Lung (tissue), 12 donors: ENCODE results near the gene CDX2. TPM values are rescaled to one million over a fixed set of nuclear protein-coding genes. Genes with fewer than 3 reads are reported as not detected.

Experiments
- ATAC-seq: fragments of 200-7000 bp; cut with Tn5 transposase; one replicate; pipeline ENCODE4 v1.9.1; 2020; ENCODE audit warnings: moderate number of reproducible peaks; ENCODE audit not compliant: insufficient read depth, low FRiP score
- DNase-seq, 3 donors: peaks; one replicate each; pipeline ENCODE4 v3.0.0-alpha.2; 2013 to 2017
- H3K27ac ChIP-seq, 2 donors: one replicate each; pipeline ENCODE4 v1.5.1; 2013; ENCODE audit warnings: mild to moderate bottlenecking in 2 of 2, moderate library complexity in 2 of 2, control low read depth in 1 of 2, inconsistent platforms in 1 of 2, low read depth in 1 of 2, low read length in 1 of 2
- H3K27me3 ChIP-seq, 3 donors: one replicate each; pipeline ENCODE4 v1.5.1; 2013; ENCODE audit warnings: low read length in 2 of 3; ENCODE audit not compliant: control insufficient read depth in 3 of 3, insufficient read depth in 3 of 3
- H3K36me3 ChIP-seq, 4 donors: one replicate each; pipeline ENCODE4 v1.5.1; 2013; ENCODE audit warnings: low read length in 4 of 4, mild to moderate bottlenecking in 1 of 4, moderate library complexity in 1 of 4; ENCODE audit not compliant: control insufficient read depth in 4 of 4, insufficient read depth in 4 of 4
- H3K4me1 ChIP-seq, 5 donors: one replicate each; pipeline ENCODE4 v1.5.1; 2013; ENCODE audit warnings: low read length in 5 of 5, mild to moderate bottlenecking in 2 of 5, moderate library complexity in 1 of 5; ENCODE audit not compliant: control insufficient read depth in 5 of 5, insufficient read depth in 5 of 5
- H3K4me3 ChIP-seq: one replicate; pipeline ENCODE4 v1.5.1; 2013; ENCODE audit warnings: mild to moderate bottlenecking, control low read depth, moderate library complexity
- H3K9ac ChIP-seq, 2 donors: one replicate each; pipeline ENCODE4 v1.5.1; 2013; ENCODE audit warnings: low read length in 2 of 2, control low read depth in 1 of 2; ENCODE audit not compliant: insufficient read depth in 1 of 2
- H3K9me3 ChIP-seq, 4 donors: one replicate each; pipeline ENCODE4 v1.5.1; 2013; ENCODE audit warnings: low read length in 3 of 4, mild to moderate bottlenecking in 1 of 4, moderate library complexity in 1 of 4; ENCODE audit not compliant: control insufficient read depth in 4 of 4, insufficient read depth in 3 of 4
- WGBS, 2 donors: extraction: QIAGEN DNeasy Blood & Tissue Kit; methylation state at CpG; one replicate each; pipeline ENCODE4 v1.1.7; 2013; 5-methylcytosine and 5-hydroxymethylcytosine counted together
- polyA plus RNA-seq, 2 donors: library from polyadenylated mRNA; stranded (reverse); fragments of 200-250 nt; gene quantifications; one replicate each; pipeline ENCODE4 v1.2.1, GENCODE V29; 2013
- total RNA-seq, 2 donors: library from RNA; depleted of rRNA in 1 of 2; stranded (reverse); fragments of >200 nt in 1 of 2; gene quantifications; one replicate each; pipeline ENCODE4 v1.2.1, GENCODE V29; 2014 to 2021
- TF ChIP-seq, protein P1 (sequence below): IDR thresholded peaks from 2 replicates; pipeline ENCODE4 v1.5.1; 2012; ENCODE audit warnings: mild to moderate bottlenecking; ENCODE audit errors: control extremely low read depth, extremely low read depth
- donor health status: control.
- donor health status: control.
- donor health status: Bipolar disorder and iron deficiency.
- donor health status: healthy.
- donor health status: DM: yes; HTN: yes; CAD: no.

The CDX2 gene
- total and polyA plus RNA-seq, 4 donors = 0.12 TPM; not detected in 3

DNA sequence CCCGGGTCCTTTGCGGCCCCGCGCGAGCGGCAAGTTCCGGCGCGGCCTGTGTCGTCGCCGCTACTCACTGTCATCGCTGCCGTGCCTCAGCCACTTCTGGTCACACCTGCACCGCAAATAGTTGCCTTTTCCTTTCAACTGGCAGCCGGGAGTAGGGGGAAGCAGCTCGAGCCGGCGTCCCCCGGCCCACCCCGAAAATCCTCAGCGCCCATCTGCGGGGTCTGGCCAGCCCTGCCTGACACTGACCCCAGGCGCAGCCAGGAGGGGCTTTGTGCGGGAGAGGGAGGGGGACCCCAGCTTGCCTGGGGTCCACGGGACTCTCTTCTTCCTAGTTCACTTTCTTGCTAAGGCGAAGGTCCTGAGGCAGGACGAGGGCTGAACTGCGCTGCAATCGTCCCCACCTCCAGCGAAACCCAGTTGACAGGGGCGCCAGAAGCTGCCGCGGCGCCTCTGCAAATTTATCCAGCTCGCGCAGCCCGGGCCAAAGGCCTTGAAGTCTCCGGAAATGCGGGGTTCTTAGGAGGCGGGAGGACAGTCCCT, 47.6 kb downstream of the CDX2 start:
- H3K4me1 ChIP-seq = peaks cover 0 to 23% (median 0%) of the 10 kb centered on the region in 5 donors
- no peaks in the 10 kb centered on the region for H3K36me3 ChIP-seq
- H3K9me3 ChIP-seq = peaks cover 0 to 16% (median 0%) of the 10 kb centered on the region in 4 donors
- peaks cover 14 to 89% (median 82%) of the 10 kb centered on the region in 3 donors for H3K27me3 ChIP-seq
- no peak overlapping the region for H3K4me3 ChIP-seq
- no peak for DNase-seq
- H3K27ac ChIP-seq = no peak overlapping the region
- TF ChIP-seq, protein P1, sequence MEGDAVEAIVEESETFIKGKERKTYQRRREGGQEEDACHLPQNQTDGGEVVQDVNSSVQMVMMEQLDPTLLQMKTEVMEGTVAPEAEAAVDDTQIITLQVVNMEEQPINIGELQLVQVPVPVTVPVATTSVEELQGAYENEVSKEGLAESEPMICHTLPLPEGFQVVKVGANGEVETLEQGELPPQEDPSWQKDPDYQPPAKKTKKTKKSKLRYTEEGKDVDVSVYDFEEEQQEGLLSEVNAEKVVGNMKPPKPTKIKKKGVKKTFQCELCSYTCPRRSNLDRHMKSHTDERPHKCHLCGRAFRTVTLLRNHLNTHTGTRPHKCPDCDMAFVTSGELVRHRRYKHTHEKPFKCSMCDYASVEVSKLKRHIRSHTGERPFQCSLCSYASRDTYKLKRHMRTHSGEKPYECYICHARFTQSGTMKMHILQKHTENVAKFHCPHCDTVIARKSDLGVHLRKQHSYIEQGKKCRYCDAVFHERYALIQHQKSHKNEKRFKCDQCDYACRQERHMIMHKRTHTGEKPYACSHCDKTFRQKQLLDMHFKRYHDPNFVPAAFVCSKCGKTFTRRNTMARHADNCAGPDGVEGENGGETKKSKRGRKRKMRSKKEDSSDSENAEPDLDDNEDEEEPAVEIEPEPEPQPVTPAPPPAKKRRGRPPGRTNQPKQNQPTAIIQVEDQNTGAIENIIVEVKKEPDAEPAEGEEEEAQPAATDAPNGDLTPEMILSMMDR = no peak
- ATAC-seq = no peak
- WGBS, 2 donors = 2 to 4% methylated on average over 40 to 41 of the region's 41 CpGs
- H3K9ac ChIP-seq = no peak overlapping the region

GRCh38 chr13:27920677-27921420, 48.3 kb downstream of the CDX2 start:
- WGBS, 2 donors = 2% methylated on average over 39 to 40 of the region's 40 CpGs
- H3K9me3 ChIP-seq = peaks cover 0 to 16% (median 0%) of the 10 kb centered on the region in 4 donors
- H3K4me3 ChIP-seq = peak overlapping the region; percentile 12
- DNase-seq = peak; percentile 38 to 57 (median 49)
- peaks cover 0 to 23% (median 0%) of the 10 kb centered on the region in 5 donors for H3K4me1 ChIP-seq
- no peak for ATAC-seq
- H3K36me3 ChIP-seq = no peaks in the 10 kb centered on the region
- H3K27ac ChIP-seq = no peak overlapping the region
- TF ChIP-seq, protein P1 = no peak
- H3K9ac ChIP-seq = no peak overlapping the region
- H3K27me3 ChIP-seq = peaks cover 18 to 87% (median 82%) of the 10 kb centered on the region in 3 donors

GRCh38 chr13:27919934-27920676, 49.0 kb downstream of the CDX2 start, which contains the start of gene PDX1:
Gene PDX1, plus strand, starts transcription at chr13:27920000. Its CDS starts 139 bp downstream, at chr13:27920139.
- Histone ChIP-seq H3K9ac (no peak within 1 kb of the TSS), H3K4me3 (no peak within 1 kb of the TSS), H3K36me3 (no peaks in the 10 kb centered on the region), H3K27ac (no peak within 1 kb of the TSS), H3K27me3 (peaks cover 21 to 87% (median 82%) of the 10 kb centered on the region in 3 donors), H3K9me3 (peaks cover 0 to 16% (median 0%) of the 10 kb centered on the region in 4 donors), H3K4me1 (peaks cover 0 to 23% (median 0%) of the 10 kb centered on the region in 5 donors)
- no peak for ATAC-seq
- DNase-seq = peak; percentile 29 to 48 (median 46)
- 2% methylated on average over 67 to 76 of the region's 76 CpGs for WGBS, 2 donors
- TF ChIP-seq, protein P1 = no peak
